Transverse colon (tissue), 4 donors: ENCODE data around the gene SNX5.

Experiments
- POLR2A ChIP-seq: fragments of 450-650 bp; IDR thresholded peaks from one replicate; pipeline ENCODE4 v1.6.1; 2016; ENCODE audit warnings: antibody characterized with exemption, mild to moderate bottlenecking, moderate library complexity
- POLR2AphosphoS5 ChIP-seq, 3 donors: sonication (generic); formaldehyde crosslinking; IDR thresholded peaks; one replicate each; pipeline ENCODE4 v1.6.1; 2016; ENCODE audit warnings: antibody characterized with exemption in 3 of 3
- TF ChIP-seq, protein P1 (sequence below), 5 experiments: fragments of 200-600 bp in 3 of 5; fragments of 450-650 bp in 2 of 5; sonication (generic) in 3 of 5; IDR thresholded peaks; 1 replicate in 2 of 5; 2 replicates in 3 of 5; pipeline ENCODE4 v1.5.1; 2016 to 2017; ENCODE audit warnings: antibody characterized with exemption in 5 of 5, inconsistent platforms in 3 of 5, mild to moderate bottlenecking in 2 of 5, moderate library complexity in 1 of 5

DNA sequence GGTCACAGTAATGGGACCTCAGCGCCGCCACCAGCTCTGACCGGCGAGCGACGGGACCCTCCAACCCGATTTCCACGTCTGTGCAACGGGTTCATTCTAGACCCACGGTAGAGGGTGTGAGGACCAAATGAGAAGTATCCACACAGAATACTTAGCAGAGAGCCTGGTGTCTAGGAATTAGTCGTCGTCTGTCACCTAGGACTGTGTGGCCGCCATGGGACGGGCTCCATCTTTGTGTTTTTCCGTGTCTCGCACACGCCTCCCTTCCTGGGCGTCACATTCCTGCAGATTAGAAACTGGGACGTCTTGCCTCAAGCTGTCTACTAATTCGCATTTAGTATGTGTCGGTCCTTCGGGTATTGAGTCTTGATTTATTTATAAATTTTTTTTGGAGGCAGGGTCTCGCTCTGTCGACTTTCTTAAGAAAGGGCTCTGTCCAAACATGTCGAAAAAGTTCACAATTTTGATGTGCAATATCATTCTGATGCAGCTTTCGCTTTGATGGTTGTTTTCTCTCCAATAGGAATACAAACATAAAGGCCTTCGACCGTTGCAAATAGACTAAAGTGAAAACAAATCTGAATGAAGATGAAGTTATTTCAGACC, 787 bp upstream of the SNX5 start:
- TF ChIP-seq, protein P1, sequence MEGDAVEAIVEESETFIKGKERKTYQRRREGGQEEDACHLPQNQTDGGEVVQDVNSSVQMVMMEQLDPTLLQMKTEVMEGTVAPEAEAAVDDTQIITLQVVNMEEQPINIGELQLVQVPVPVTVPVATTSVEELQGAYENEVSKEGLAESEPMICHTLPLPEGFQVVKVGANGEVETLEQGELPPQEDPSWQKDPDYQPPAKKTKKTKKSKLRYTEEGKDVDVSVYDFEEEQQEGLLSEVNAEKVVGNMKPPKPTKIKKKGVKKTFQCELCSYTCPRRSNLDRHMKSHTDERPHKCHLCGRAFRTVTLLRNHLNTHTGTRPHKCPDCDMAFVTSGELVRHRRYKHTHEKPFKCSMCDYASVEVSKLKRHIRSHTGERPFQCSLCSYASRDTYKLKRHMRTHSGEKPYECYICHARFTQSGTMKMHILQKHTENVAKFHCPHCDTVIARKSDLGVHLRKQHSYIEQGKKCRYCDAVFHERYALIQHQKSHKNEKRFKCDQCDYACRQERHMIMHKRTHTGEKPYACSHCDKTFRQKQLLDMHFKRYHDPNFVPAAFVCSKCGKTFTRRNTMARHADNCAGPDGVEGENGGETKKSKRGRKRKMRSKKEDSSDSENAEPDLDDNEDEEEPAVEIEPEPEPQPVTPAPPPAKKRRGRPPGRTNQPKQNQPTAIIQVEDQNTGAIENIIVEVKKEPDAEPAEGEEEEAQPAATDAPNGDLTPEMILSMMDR (IDR thresholded peaks at IDR 0.05), result no peak
- TF ChIP-seq POLR2A, result no peak
- no peak for TF ChIP-seq POLR2AphosphoS5 (IDR thresholded peaks at IDR 0.05)
